GM23338 (cell line): ENCODE measurements around the gene BRICD5. TPM values are rescaled to one million over a fixed set of nuclear protein-coding genes. Genes with fewer than 3 reads are reported as not detected.

Source experiments
- ATAC-seq: fragments of 200-7000 bp; cut with Tn5 transposase; 3 replicates; pipeline ENCODE4 v1.9.1; 2020
- DNase-seq: peaks from one replicate; pipeline ENCODE4 v3.0.0-alpha.2; 2015; ENCODE audit warnings: low spot score
- H2AFZ ChIP-seq: fragments of 200-600 bp; sonication (generic); 2 replicates; pipeline ENCODE4 v1.8.0; 2016; ENCODE audit warnings: antibody characterized with exemption, mild to moderate bottlenecking, moderate library complexity
- H3F3A ChIP-seq: fragments of 200-600 bp; sonication (generic); replicated peaks from 2 replicates; pipeline ENCODE4 v1.8.0; 2017; ENCODE audit warnings: antibody characterized with exemption, mixed run types, low read depth
- H3K27ac ChIP-seq: fragments of 200-600 bp; sonication (generic); 2 replicates; pipeline ENCODE4 v1.6.1; 2016; ENCODE audit warnings: low read depth
- H3K27me3 ChIP-seq: fragments of 200-600 bp; sonication (generic); 2 replicates; pipeline ENCODE4 v1.8.0; 2016; ENCODE audit warnings: mild to moderate bottlenecking, mixed run types, moderate library complexity; ENCODE audit not compliant: insufficient read depth
- H3K36me3 ChIP-seq: fragments of 200-600 bp; sonication (generic); 2 replicates; pipeline ENCODE4 v1.8.0; 2016; ENCODE audit warnings: mild to moderate bottlenecking; ENCODE audit not compliant: insufficient read depth
- H3K4me1 ChIP-seq: fragments of 200-600 bp; sonication (generic); 2 replicates; pipeline ENCODE4 v1.8.0; 2016; ENCODE audit warnings: mild to moderate bottlenecking, moderate library complexity; ENCODE audit not compliant: insufficient read depth
- H3K4me2 ChIP-seq: fragments of 200-600 bp; sonication (generic); 2 replicates; pipeline ENCODE4 v1.7.1; 2017; ENCODE audit warnings: mixed run types
- H3K4me3 ChIP-seq: fragments of 200-600 bp; sonication (generic); 2 replicates; pipeline ENCODE4 v1.6.1; 2016; ENCODE audit warnings: mixed run types
- H3K79me2 ChIP-seq: fragments of 200-600 bp; sonication (generic); replicated peaks from 2 replicates; pipeline ENCODE4 v1.8.0; 2017; ENCODE audit warnings: mild to moderate bottlenecking; ENCODE audit not compliant: insufficient read depth
- H3K9me2 ChIP-seq: fragments of 200-600 bp; sonication (generic); 2 replicates; pipeline ENCODE4 v1.8.0; 2017; ENCODE audit not compliant: insufficient read depth
- H4K20me1 ChIP-seq: fragments of 200-600 bp; sonication (generic); replicated peaks from 2 replicates; pipeline ENCODE4 v1.8.0; 2017; ENCODE audit warnings: mild to moderate bottlenecking; ENCODE audit not compliant: insufficient read depth
- H3K27ac Mint-ChIP-seq: 2 replicates; pipeline ENCODE4 v1.8.0; 2020; ENCODE audit warnings: inconsistent platforms, mild to moderate bottlenecking, moderate library complexity, mixed read lengths
- H3K27me3 Mint-ChIP-seq: 3 replicates; pipeline ENCODE4 v1.8.0; 2022; ENCODE audit warnings: low read depth, mild to moderate bottlenecking, moderate library complexity, mixed read lengths, inconsistent platforms; ENCODE audit not compliant: insufficient read depth, poor library complexity
- H3K36me3 Mint-ChIP-seq: 3 replicates; pipeline ENCODE4 v1.8.0; 2021; ENCODE audit warnings: low read depth, mild to moderate bottlenecking, inconsistent platforms, moderate library complexity, mixed read lengths
- H3K4me1 Mint-ChIP-seq: 3 replicates; pipeline ENCODE4 v1.8.0; 2020; ENCODE audit warnings: mild to moderate bottlenecking, inconsistent platforms, mixed read lengths
- H3K4me3 Mint-ChIP-seq: 3 replicates; pipeline ENCODE4 v1.8.0; 2021; ENCODE audit warnings: moderate library complexity, mild to moderate bottlenecking, inconsistent platforms, mixed read lengths
- H3K9me3 Mint-ChIP-seq: 3 replicates; pipeline ENCODE4 v1.8.0; 2020; ENCODE audit warnings: moderate library complexity, mild to moderate bottlenecking, inconsistent platforms, mixed read lengths
- CREB1 ChIP-seq: fragments of 250-450 bp; sonication (Bioruptor Pico); IDR thresholded peaks from 2 replicates; pipeline ENCODE4 v1.5.0; 2020; ENCODE audit warnings: low read depth, mild to moderate bottlenecking, moderate library complexity
- CTCF ChIP-seq, 2 experiments: fragments of 200-600 bp in 1 of 2; sonication (generic) in 1 of 2; conservative IDR thresholded peaks; 2 replicates each; pipeline versions ENCODE4 v1.5.1 to v1.6.1; 2016 to 2017; ENCODE audit warnings: antibody characterized with exemption in 2 of 2, low read depth in 2 of 2, mild to moderate bottlenecking in 2 of 2, moderate library complexity in 1 of 2
- EZH2phosphoT487 ChIP-seq: fragments of 200-600 bp; sonication (generic); IDR thresholded peaks from one replicate; pipeline ENCODE4 v1.8.1; 2018; ENCODE audit warnings: antibody characterized with exemption; ENCODE audit not compliant: unreplicated experiment
- JUNB ChIP-seq: IDR thresholded peaks from one replicate; pipeline ENCODE4 v1.6.1; 2016; ENCODE audit warnings: antibody characterized with exemption; ENCODE audit not compliant: unreplicated experiment
- NANOG ChIP-seq: IDR thresholded peaks from 2 replicates; pipeline ENCODE4 v1.6.1; 2016; ENCODE audit warnings: antibody characterized with exemption, borderline replicate concordance
- POLR2AphosphoS5 ChIP-seq: IDR thresholded peaks from 2 replicates; pipeline ENCODE4 v1.6.1; 2016; ENCODE audit warnings: antibody characterized with exemption, low read depth
- ZNF331 ChIP-seq: fragments of 250-450 bp; sonication (Bioruptor Pico); IDR thresholded peaks from 2 replicates; pipeline ENCODE4 v1.5.0; 2020; ENCODE audit warnings: low read depth, mild to moderate bottlenecking, moderate library complexity
- ZNF462 ChIP-seq: fragments of 250-450 bp; sonication (Bioruptor Pico); IDR thresholded peaks from 2 replicates; pipeline ENCODE4 v1.5.0; 2020; ENCODE audit warnings: mild to moderate bottlenecking, moderate library complexity
- polyA plus RNA-seq: library from polyadenylated mRNA; unstranded; fragments of >200 nt; fragmentation: Nextera tagmentation; extraction: Ambion mirVana; gene quantifications from 2 replicates; pipeline ENCODE4 v1.2.1, GENCODE V29; 2016
- total RNA-seq: library from RNA; depleted of rRNA; stranded (reverse); fragments of >200 nt; shearing (Covaris generic); gene quantifications from 2 replicates; pipeline ENCODE4 v1.2.3, GENCODE V29; 2014
- TF ChIP-seq, protein P1 (sequence below): IDR thresholded peaks from 2 replicates; pipeline ENCODE4 v1.6.1; 2016; ENCODE audit warnings: antibody characterized with exemption

Gene BRICD5
- total and polyA plus RNA-seq, 2 experiments from 2014 or later: 5.3 to 6.3 TPM

GRCh38 chr16:2170587-2171435 lies 39.9 kb downstream of the BRICD5 start (continued):
- no peak for TF ChIP-seq CTCF (conservative IDR thresholded peaks at IDR 0.05; ENCODE audit: low read depth in 2 of 2)
- no peak for TF ChIP-seq EZH2phosphoT487
- no peak for TF ChIP-seq NANOG

- Histone ChIP-seq H3K27me3 (no peaks in the 10 kb centered on the region), H2AFZ (no peak overlapping the region), H3K27ac (peak overlapping the region; percentile 72; the same call in 1 of the 2 replicates), H3K4me1 (no peaks in the 10 kb centered on the region), H3F3A (peaks cover 3% of the 10 kb centered on the region; the same call in 1 of the 2 replicates), H3K79me2 (no peaks in the 10 kb centered on the region; the same call in none of the 2 replicates), H4K20me1 (no peaks in the 10 kb centered on the region; the same call in 1 of the 2 replicates), H3K9me2 (no peaks in the 10 kb centered on the region), H3K4me2 (no peak overlapping the region), H3K4me3 (no peak overlapping the region), H3K36me3 (peaks cover 4% of the 10 kb centered on the region; the same call in 1 of the 2 replicates)
- H3K9me3 Mint-ChIP-seq: no peaks in the 10 kb centered on the region; the same call in 2 of the 3 replicates
- peaks cover 36% of the 10 kb centered on the region for H3K36me3 Mint-ChIP-seq
- DNase-seq: no peak
- no peak for ATAC-seq
- H3K4me1 Mint-ChIP-seq: peaks cover 2% of the 10 kb centered on the region; the same call in 2 of the 3 replicates
- H3K4me3 Mint-ChIP-seq: no peak overlapping the region
- no peak overlapping the region for H3K27ac Mint-ChIP-seq
- H3K27me3 Mint-ChIP-seq: peaks cover 11% of the 10 kb centered on the region
- TF ChIP-seq EZH2phosphoT487 (no peak), CREB1 (no peak), POLR2AphosphoS5 (no peak), JUNB (no peak), ZNF462 (CRISPR knock-in tag) (no peak), ZNF331 (no peak), CTCF (conservative IDR thresholded peaks at IDR 0.05; ENCODE audit: low read depth in 2 of 2) (no peak)
- TF ChIP-seq, protein P1, sequence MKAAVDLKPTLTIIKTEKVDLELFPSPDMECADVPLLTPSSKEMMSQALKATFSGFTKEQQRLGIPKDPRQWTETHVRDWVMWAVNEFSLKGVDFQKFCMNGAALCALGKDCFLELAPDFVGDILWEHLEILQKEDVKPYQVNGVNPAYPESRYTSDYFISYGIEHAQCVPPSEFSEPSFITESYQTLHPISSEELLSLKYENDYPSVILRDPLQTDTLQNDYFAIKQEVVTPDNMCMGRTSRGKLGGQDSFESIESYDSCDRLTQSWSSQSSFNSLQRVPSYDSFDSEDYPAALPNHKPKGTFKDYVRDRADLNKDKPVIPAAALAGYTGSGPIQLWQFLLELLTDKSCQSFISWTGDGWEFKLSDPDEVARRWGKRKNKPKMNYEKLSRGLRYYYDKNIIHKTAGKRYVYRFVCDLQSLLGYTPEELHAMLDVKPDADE: no peak
These were observed 40.6 kb downstream of the BRICD5 start for GRCh38 chr16:2170080-2170479.
